GM12878 (cell line): Measurements from ENCODE around the gene PCDHGA6. TPM values are rescaled to one million over a fixed set of nuclear protein-coding genes. Genes with fewer than 3 reads are reported as not detected.
A peak's percentile ranks its signal among the peaks of the same experiment; 100 is the strongest.

Experiments
- CBX5 ChIP-seq: sonication (generic); IDR thresholded peaks from 2 replicates; pipeline ENCODE4 v1.6.1; 2016; ENCODE audit warnings: low read depth, moderate library complexity, mild to moderate bottlenecking, inconsistent platforms
- CHD2 ChIP-seq: IDR thresholded peaks from 2 replicates; pipeline ENCODE4 v1.6.1; 2011; ENCODE audit warnings: low read depth, low read length, improper control_type of control experiment, borderline replicate concordance
- EED ChIP-seq: sonication (generic); IDR thresholded peaks from 2 replicates; pipeline ENCODE4 v1.6.1; 2016; ENCODE audit warnings: antibody characterized with exemption, low read depth
- ETV6 ChIP-seq, 2 experiments: fragments of 450-650 bp in 1 of 2; IDR thresholded peaks in 1 of 2; conservative IDR thresholded peaks in 1 of 2; 2 replicates each; pipeline ENCODE4 v1.6.1; 2014; ENCODE audit warnings: antibody characterized with exemption in 1 of 2, borderline replicate concordance in 1 of 2, low read depth in 1 of 2, mild to moderate bottlenecking in 1 of 2, moderate library complexity in 1 of 2
- FOXK2 ChIP-seq: fragments of 450-650 bp; IDR thresholded peaks from 2 replicates; pipeline ENCODE4 v1.6.1; 2017; ENCODE audit warnings: mild to moderate bottlenecking, moderate library complexity
- FOXM1 ChIP-seq: IDR thresholded peaks from 2 replicates; pipeline ENCODE4 v1.6.1; 2012; ENCODE audit warnings: low read depth, mild to moderate bottlenecking, inconsistent platforms, low read length, moderate library complexity
- GABPA ChIP-seq: IDR thresholded peaks from 2 replicates; pipeline ENCODE4 v1.6.1; 2014; ENCODE audit warnings: antibody characterized with exemption, low read depth, mild to moderate bottlenecking, inconsistent platforms
- IKZF1 ChIP-seq: fragments of 450-650 bp; conservative IDR thresholded peaks from 2 replicates; pipeline ENCODE4 v1.6.1; 2017; ENCODE audit warnings: antibody characterized with exemption, mild to moderate bottlenecking
- KAT2A ChIP-seq: conservative IDR thresholded peaks from 2 replicates; pipeline ENCODE4 v1.6.1; 2011; ENCODE audit warnings: low read depth, low read length; ENCODE audit not compliant: control insufficient read depth
- MEF2A ChIP-seq: IDR thresholded peaks from 2 replicates; pipeline ENCODE4 v1.6.1; 2011; ENCODE audit warnings: low read depth, mild to moderate bottlenecking, low read length, moderate library complexity; ENCODE audit not compliant: insufficient read depth
- MEF2B ChIP-seq: fragments of 450-650 bp; IDR thresholded peaks from 2 replicates; pipeline ENCODE4 v1.6.1; 2018; ENCODE audit warnings: mild to moderate bottlenecking, moderate library complexity; ENCODE audit not compliant: partially characterized antibody, poor library complexity, severe bottlenecking
- NR2C2 ChIP-seq: IDR thresholded peaks from 2 replicates; pipeline ENCODE4 v1.6.1; 2011; ENCODE audit warnings: borderline replicate concordance, low read depth; ENCODE audit not compliant: control insufficient read depth, insufficient read length
- POLR2AphosphoS2 ChIP-seq: IDR thresholded peaks from 2 replicates; pipeline ENCODE4 v1.6.1; 2011; ENCODE audit warnings: low read depth, mild to moderate bottlenecking, low read length, improper control_type of control experiment, moderate library complexity
- RUNX3 ChIP-seq: IDR thresholded peaks from 2 replicates; pipeline ENCODE4 v1.6.1; 2012; ENCODE audit warnings: low read length, inconsistent platforms
- SIN3A ChIP-seq: IDR thresholded peaks from 2 replicates; pipeline ENCODE4 v1.6.1; 2012; ENCODE audit warnings: low read depth, low read length, improper control_type of control experiment
- polyA plus RNA-seq, 11 experiments: library from polyadenylated mRNA; depleted of rRNA in 4 of 11; unstranded in 6 of 11; stranded (reverse) in 5 of 11; fragments of >200 nt; fragmentation: Nextera tagmentation in 4 of 11; fragmentation: Illumina TruSeq in 1 of 11; extraction: Ambion mirVana in 4 of 11; extraction: Trizol in 1 of 11; gene quantifications; 1 replicate in 1 of 11; 2 replicates in 10 of 11; pipeline versions ENCODE4 v1.2.1 to v1.2.3, GENCODE V29; 2011 to 2016; ENCODE audit warnings: inconsistent platforms in 2 of 11, missing spikeins in 2 of 11, low read depth in 1 of 11
- total RNA-seq, 4 experiments: library from RNA; depleted of rRNA in 3 of 4; stranded (reverse); fragments of >200 nt in 3 of 4; fragmentation: Illumina TruSeq in 1 of 4; extraction: Trizol in 1 of 4; gene quantifications; 2 replicates each; pipeline versions ENCODE4 v1.2.1 to v1.2.3, GENCODE V29; 2013 to 2021
- TF ChIP-seq, protein P1 (sequence below): fragments of 450-650 bp; IDR thresholded peaks from 2 replicates; pipeline ENCODE4 v1.6.1; 2016; ENCODE audit warnings: mild to moderate bottlenecking, moderate library complexity, borderline replicate concordance
- TF ChIP-seq, protein P2 (sequence below): fragments of 150-350 bp; IDR thresholded peaks from 2 replicates; pipeline ENCODE4 v1.6.1; 2016; ENCODE audit warnings: low read depth, low read length
- TF ChIP-seq, protein P3 (sequence below): fragments of 450-650 bp; IDR thresholded peaks from 2 replicates; pipeline ENCODE4 v1.6.1; 2016; ENCODE audit warnings: mild to moderate bottlenecking

The PCDHGA6 gene
- total and polyA plus RNA-seq, 10 of the 15 experiments (the other 5 are each of a cell fraction or from before 2014, with no cell fraction given): 0.04 to 0.60 (median 0.15) TPM; not detected in 3

DNA sequence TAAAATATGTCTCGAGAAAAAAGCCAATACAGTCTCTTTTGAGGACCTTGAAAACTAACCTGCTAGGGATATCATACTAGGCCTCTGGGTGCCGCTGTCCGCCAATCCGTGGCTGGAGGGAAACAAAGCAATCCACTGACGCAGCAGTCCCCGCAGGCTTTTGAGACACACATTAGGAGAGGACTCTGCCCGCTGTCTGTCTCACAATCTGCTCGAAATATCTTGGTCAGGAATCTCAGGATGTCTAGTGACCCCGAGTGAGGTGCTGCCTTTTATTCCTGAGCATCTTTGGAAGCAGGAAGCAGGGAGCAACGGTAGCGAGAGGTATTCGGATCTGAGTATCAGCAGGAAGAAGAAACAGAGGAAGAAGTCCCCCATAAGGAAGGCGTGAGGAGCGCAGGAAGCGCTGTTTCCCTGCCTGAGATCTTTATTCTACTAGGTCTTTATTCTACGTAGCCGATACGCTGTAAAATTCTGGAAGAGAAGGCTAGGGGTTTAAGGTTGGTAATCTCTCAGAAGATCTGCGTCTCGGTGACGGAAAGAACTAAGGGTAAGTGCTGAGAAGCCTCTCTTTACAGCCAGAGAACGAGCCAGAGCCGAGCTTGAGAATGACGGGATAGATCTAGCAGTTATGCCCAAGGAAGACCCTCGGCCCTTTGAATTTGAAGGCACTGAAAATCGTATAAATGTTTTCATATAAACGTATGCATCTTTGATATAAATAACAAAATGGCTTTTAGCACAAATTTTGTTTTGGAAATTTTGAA lies 47.4 kb upstream of the PCDHGA6 start (continued):
- TF ChIP-seq RUNX3: peak; percentile 35; the same call in 1 of the 2 replicates
- peak; percentile 48; the same call in 1 of the 2 replicates for TF ChIP-seq EED
- TF ChIP-seq, protein P1, sequence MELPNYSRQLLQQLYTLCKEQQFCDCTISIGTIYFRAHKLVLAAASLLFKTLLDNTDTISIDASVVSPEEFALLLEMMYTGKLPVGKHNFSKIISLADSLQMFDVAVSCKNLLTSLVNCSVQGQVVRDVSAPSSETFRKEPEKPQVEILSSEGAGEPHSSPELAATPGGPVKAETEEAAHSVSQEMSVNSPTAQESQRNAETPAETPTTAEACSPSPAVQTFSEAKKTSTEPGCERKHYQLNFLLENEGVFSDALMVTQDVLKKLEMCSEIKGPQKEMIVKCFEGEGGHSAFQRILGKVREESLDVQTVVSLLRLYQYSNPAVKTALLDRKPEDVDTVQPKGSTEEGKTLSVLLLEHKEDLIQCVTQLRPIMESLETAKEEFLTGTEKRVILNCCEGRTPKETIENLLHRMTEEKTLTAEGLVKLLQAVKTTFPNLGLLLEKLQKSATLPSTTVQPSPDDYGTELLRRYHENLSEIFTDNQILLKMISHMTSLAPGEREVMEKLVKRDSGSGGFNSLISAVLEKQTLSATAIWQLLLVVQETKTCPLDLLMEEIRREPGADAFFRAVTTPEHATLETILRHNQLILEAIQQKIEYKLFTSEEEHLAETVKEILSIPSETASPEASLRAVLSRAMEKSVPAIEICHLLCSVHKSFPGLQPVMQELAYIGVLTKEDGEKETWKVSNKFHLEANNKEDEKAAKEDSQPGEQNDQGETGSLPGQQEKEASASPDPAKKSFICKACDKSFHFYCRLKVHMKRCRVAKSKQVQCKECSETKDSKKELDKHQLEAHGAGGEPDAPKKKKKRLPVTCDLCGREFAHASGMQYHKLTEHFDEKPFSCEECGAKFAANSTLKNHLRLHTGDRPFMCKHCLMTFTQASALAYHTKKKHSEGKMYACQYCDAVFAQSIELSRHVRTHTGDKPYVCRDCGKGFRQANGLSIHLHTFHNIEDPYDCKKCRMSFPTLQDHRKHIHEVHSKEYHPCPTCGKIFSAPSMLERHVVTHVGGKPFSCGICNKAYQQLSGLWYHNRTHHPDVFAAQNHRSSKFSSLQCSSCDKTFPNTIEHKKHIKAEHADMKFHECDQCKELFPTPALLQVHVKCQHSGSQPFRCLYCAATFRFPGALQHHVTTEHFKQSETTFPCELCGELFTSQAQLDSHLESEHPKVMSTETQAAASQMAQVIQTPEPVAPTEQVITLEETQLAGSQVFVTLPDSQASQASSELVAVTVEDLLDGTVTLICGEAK: no peak
- 0 out of 2 replicates have a peak, but pooled peaks have one; percentile 18 for TF ChIP-seq IKZF1
- TF ChIP-seq NR2C2: no peak
- no peak for TF ChIP-seq GABPA
- no peak for TF ChIP-seq CHD2
- TF ChIP-seq MEF2A: no peak
- TF ChIP-seq KAT2A: no peak
- TF ChIP-seq SIN3A: no peak
- TF ChIP-seq MEF2B: no peak
- TF ChIP-seq FOXM1: no peak
- no peak for TF ChIP-seq POLR2AphosphoS2
- TF ChIP-seq, protein P2, sequence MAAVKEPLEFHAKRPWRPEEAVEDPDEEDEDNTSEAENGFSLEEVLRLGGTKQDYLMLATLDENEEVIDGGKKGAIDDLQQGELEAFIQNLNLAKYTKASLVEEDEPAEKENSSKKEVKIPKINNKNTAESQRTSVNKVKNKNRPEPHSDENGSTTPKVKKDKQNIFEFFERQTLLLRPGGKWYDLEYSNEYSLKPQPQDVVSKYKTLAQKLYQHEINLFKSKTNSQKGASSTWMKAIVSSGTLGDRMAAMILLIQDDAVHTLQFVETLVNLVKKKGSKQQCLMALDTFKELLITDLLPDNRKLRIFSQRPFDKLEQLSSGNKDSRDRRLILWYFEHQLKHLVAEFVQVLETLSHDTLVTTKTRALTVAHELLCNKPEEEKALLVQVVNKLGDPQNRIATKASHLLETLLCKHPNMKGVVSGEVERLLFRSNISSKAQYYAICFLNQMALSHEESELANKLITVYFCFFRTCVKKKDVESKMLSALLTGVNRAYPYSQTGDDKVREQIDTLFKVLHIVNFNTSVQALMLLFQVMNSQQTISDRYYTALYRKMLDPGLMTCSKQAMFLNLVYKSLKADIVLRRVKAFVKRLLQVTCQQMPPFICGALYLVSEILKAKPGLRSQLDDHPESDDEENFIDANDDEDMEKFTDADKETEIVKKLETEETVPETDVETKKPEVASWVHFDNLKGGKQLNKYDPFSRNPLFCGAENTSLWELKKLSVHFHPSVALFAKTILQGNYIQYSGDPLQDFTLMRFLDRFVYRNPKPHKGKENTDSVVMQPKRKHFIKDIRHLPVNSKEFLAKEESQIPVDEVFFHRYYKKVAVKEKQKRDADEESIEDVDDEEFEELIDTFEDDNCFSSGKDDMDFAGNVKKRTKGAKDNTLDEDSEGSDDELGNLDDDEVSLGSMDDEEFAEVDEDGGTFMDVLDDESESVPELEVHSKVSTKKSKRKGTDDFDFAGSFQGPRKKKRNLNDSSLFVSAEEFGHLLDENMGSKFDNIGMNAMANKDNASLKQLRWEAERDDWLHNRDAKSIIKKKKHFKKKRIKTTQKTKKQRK: no peak
- TF ChIP-seq, protein P3, sequence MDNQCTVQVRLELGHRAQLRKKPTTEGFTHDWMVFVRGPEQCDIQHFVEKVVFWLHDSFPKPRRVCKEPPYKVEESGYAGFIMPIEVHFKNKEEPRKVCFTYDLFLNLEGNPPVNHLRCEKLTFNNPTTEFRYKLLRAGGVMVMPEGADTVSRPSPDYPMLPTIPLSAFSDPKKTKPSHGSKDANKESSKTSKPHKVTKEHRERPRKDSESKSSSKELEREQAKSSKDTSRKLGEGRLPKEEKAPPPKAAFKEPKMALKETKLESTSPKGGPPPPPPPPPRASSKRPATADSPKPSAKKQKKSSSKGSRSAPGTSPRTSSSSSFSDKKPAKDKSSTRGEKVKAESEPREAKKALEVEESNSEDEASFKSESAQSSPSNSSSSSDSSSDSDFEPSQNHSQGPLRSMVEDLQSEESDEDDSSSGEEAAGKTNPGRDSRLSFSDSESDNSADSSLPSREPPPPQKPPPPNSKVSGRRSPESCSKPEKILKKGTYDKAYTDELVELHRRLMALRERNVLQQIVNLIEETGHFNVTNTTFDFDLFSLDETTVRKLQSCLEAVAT: no peak
- no peak for TF ChIP-seq FOXK2
- TF ChIP-seq CBX5: peak; percentile 79; the same call in 1 of the 2 replicates
- TF ChIP-seq ETV6 (conservative IDR thresholded peaks at IDR 0.05 in 1 of 2, IDR thresholded peaks at IDR 0.05 in 1 of 2; ENCODE audit: borderline replicate concordance in 1 of 2, low read depth in 1 of 2): peak in 1 of 2 experiments; percentile 67; a peak in 2 of 4 replicates
